ENCODE measurements around the gene HDAC9.
"Not testable (repeated sequence)": the region's sequence is repeated elsewhere in the genome, so short reads cannot be mapped to it uniquely, and the experiment has no call there.

HDAC9 gene

DNA sequence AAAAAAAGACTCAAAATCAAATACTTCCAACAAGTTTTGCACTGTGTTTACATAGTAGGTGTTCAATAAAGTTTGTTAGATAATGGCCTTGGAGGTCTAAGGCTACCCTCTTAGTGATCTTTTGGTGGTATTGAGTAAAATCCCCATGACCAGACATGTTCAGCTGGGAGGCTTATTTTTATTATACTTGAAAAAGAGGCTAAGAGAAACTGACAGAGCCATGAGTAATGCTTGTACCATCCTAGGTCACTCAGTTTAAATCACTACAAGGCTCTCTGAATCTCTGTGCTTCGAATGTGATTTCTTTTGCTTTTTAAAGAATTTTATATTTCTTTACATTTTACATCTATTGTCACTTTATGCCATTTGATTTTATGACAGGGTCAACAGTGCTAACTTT is 531.3 kb downstream of the HDAC9 start:
- no peak for DNase-seq (ENCODE audit: low read depth)

DNA sequence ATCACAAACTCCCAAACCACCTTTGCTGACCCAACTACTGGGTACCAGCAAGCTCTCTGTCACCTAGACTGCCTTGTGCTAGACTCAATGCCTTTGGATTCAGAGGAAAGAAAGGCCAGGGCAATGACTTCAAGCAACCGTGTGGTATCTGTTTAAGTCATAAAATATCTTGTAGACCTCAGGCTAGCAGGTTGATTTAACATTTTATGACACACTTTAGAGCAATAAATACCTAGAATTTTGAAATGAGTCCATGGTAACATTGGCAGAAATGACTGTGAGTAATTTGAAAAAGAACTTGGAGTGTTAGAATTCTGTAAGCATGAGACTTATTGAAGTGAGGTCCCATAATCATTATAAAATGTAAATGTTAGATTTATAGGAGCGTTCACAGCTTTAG is 534.7 kb downstream of the HDAC9 start:
- DNase-seq (ENCODE audit: low read depth), result no peak

DNA sequence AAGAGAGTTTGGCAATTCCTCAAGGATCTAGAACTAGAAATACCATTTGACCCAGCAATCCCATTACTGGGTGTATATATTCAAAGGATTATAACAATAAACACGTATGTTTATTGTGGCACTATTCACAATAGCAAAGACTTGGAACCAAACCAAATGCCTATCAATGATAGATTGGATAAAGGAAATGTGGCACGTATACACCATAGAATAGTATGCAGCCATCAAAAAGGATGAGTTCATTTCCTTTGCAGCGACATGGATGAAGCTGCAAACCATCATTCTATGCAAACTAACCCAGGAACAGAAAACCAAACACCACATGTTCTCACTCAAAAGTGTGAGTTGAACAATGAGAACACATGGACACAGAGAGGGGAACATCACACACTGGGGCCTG is 537.4 kb downstream of the HDAC9 start:
- not testable (repeated sequence) for DNase-seq (ENCODE audit: low read depth)

DNA sequence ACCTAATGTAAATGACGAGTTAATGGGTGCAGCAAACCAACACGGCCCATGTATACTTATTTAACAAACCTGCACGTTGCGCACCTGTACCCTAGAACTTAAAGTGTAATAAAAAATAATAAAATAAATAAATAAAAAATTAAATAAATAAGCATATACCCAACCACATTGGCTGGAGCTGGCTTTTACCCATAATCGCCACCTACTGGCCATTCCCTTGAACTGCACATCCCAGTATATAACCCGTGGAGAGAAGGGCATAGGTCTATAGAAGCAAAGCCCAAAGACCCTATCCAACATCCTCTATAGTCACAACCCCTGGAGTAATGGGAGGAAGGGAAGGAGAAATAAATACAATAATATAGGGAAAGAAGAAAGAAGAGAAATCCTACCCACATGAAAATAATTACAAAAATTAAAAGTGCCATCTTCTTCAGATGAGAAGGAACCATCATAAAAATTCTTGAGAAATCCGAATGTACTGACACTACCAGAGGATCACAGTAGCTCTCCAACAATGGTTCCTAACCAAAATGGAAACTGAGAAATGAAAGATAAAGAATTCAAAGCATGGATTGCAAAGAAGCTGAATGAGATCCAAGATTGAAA is 556.3 kb downstream of the HDAC9 start:
- DNase-seq (ENCODE audit: low read depth), result no peak
